Right lung (tissue), 5 donors: Measurements from ENCODE around the gene MAP3K9. TPM values are rescaled to one million over a fixed set of nuclear protein-coding genes. Genes with fewer than 3 reads are reported as not detected.

ENCODE experiments used
- DNase-seq, 2 donors: peaks; one replicate each; pipeline ENCODE4 v3.0.0-alpha.2; 2013
- polyA plus RNA-seq, 5 donors: library from polyadenylated mRNA; unstranded; fragments of 120-200 nt; gene quantifications; one replicate each; pipeline versions ENCODE4 v1.2.1 to v1.2.3, GENCODE V29; 2013; ENCODE audit warnings: inconsistent platforms in 1 of 5, low replicate concordance in 1 of 5; ENCODE audit not compliant: insufficient read length in 5 of 5, insufficient read depth in 1 of 5

MAP3K9 gene
- polyA plus RNA-seq, 5 donors: 3.6 to 5.4 (median 5.2) TPM

DNA sequence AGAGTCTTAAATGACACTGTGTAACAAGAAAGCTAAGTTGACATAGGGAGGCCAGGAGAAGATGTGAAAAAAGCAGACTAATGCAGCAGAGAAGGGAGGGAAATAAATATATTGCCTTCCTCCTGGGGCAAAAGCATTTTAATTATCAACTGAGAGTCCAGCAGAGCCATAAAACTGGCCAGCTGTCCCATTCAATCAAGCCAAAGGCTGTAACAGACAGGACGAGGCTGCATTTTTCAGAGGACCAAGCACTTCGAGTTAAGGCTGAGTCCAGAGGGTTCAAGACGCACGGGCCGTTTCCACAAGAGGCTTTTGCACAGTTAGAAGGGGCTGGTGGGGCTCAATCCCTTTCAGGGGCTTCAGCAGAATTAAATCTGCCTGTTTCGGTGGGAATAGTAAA lies 20.4 kb downstream of the MAP3K9 start:
- no peak for DNase-seq

DNA sequence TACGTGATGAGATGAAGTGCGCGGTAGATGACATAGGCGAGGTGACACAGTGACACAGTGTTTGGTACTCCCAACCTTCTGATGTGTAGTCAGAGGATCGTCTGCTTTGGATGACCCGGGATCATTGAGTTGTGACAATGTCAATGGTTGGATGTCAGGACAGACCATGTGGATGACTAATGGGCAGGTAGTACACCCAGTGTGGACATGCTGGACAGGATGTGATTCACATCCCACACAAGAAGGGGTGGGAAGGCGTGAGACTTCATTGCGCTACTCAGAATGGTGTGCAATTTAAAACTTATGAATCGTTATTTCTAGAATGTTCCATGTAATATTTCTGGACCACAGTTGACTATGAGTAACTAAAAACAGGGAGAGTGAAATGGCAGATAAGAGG lies 23.8 kb downstream of the MAP3K9 start:
- no peak for DNase-seq

DNA sequence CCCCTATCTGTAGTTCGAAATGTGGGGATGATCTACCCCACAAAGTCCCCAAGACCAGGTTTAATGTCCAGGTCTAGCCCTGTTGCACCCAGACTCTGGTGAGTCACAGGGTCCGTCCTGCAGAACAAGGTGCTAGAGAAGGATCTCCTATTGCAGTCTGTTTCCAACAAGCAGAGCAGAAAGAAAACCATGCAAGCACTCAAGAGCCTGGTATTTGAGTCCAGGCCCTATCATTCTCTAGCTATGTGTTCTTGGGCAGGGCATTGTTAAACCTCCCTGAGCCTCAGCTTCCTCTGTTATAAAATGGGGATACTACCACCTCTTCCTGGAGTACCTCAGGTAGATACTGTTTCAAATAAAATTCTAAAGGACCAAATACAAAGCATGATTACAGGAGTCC lies 24.4 kb downstream of the MAP3K9 start:
- DNase-seq: no peak

DNA sequence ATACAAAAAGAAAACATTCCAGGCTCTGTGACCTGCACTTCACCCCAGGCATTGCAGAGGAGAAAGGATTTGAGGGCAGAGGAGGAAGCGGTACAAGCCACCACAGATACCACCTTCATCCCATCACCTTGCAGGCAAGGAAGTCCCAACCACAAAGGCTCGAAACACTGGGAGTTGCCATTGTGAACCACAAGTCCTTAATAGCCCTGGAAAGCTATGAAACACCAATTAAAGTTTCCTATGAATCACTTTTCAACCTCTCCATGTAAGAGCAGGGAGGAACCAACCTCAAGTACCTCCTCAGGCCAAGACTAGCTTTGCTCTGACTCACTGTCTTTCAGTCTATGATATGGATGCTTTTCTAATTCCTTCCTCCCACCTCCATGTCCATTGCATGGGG lies 27.0 kb downstream of the MAP3K9 start:
- no peak for DNase-seq

DNA sequence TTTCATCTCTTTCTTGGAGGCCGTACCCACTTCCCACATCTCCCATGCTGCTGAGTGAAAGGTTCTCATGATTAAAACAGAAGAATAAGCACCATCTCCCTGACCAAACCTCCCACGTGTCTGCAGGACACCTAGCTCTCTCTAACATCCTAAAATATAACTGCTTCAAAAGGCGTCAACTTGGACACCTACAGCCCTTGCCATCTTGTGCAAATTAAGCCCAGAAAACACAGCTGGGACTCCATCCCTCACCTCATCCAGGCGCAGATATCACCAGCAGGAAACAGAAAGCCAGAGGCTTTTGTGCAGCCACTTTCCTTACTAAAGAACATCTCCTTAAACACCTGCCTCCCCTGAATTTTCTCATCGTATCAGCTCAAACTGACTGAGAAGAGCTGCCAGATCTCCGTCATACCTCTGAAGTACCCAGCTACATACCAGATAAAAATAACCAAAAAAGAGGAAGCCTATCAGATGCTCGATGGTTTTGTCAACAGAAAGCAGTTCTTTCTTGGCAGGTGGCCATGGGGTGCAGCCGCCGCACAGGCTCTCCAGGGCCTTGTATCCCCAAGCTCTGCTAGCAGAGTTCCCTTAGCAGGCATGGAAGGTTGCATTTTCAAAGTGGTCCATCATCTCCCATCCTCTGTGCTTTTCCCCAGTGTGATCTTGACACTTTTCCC lies 28.8 kb downstream of the MAP3K9 start:
- peak in 1 of 2 donors; percentile 13 for DNase-seq

DNA sequence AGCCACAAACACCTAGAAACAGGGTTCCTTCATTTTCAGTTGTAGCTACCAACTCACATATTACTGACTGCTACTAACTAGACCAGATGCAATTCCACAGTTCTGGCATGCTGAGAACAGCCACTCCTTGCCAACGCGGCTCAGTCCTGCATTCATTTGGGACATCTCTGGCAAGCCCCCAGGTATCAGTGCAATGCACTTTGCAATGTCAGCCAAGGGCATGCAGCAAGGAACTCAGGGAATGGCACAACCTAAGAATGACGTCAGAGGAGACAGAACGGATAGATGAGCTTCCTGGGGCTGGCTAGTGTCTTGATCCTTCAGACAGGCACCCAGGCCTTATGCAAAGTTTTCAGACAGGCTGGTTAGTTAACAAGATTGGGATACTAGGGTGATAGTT lies 29.6 kb downstream of the MAP3K9 start:
- no peak for DNase-seq

DNA sequence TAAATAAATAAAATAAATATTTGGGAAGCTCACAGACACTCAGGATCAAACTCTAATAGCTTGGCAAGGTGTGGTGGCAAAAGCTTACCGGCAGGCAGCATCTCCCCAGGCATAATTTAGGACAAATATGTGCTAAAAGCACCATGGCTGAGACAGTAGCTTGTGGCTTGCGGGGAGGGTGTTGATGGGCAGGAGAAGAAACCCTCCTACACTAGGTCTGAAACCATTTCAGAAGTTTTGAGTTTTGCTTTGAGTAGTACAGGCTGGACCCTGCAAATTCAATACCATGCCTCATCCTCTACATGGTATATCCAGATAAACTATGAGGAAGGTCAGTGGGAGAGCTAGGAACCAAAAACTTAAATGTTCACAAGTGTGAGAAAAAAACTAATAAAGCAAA lies 33.1 kb downstream of the MAP3K9 start:
- DNase-seq: no peak

DNA sequence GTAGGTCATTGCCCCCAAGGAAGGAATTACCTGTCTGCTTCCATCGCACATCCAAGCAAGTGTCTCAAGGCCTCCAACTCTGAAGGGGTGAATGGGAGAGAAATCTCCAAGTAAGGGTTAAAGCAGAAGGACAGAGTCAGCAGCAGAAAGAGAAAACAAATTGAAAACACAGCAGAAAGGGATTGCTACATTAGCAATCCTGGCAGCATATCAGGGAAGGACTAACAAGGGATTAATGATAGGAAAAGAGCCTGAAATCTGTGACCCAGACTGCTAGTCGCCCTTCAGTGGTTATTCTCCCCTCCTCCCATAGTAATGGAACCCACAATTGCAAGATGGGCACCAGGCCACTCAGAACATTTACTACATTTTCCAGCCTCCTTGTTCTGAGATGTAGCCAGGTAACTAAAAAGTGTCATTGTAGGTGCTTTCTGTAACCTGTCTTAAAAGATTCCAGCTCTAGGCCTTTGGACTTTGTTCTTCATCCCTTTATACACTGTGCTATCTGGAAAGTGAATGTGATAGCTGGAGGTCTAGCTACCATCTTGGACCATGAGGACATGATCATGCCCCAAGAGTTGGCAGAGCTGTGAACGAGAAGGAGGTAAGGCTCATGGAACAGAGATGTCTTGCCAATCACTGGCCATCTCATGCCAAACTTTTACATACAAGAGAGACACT lies 36.0 kb downstream of the MAP3K9 start:
- no peak for DNase-seq

DNA sequence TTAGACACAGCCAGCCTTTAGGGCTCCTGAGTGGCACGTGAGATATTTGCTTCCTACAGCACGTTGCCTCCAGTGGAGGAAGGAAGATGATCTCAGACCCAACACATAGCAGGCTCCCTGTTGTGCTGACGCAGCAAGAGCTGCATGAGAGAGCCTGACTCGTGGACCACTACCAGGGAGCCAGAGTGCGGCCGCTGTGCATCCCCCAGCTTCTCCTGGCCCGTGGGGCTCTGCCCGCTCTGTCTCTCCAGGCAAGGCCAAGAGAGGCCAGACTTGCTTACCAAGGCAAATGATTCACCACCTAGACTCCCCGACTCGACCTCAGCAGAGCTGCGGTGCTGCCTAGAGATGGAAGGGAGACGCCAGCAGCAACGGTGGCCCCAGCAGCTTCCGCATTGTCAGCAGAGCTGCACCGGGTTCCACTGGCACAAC lies 37.5 kb downstream of the MAP3K9 start:
- no peak for DNase-seq

DNA sequence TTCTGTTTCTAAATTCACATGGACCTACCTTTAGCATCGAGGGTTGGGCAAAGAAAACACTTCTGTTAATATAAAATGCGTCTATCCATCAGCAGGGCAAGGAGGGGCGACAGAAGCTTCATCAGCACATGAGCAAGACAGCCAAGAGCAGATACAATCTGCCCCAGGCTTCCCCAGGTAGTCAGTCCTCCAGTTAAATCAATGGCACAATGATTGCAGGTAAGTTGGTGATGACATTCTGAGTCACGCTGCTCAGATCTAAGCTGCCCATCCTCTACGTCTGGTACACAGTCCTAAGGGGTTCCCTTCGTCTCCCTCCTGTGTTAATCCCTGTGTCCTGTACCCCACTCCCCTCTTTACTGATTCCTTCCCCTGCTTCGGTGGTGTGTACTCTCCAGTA lies 38.8 kb downstream of the MAP3K9 start:
- DNase-seq: no peak

DNA sequence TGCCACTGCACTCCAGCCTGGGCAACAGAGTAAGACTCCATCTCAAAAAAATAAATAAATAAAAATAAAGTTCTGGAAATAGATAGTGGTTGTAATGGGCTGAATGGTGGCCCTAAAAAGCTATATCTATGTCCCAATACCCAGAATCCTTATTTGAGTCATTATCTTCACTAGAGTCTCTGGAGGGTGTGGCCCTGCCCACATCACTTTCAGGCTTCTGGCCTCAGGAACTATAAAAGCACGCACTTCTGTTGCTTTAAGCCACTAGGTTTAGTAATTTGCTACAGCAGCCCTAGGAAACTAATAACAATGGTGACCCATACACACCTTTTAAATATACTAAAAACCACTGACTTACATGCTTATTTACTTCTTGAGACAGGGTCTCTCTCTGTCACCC lies 49.9 kb downstream of the MAP3K9 start:
- no peak for DNase-seq

DNA sequence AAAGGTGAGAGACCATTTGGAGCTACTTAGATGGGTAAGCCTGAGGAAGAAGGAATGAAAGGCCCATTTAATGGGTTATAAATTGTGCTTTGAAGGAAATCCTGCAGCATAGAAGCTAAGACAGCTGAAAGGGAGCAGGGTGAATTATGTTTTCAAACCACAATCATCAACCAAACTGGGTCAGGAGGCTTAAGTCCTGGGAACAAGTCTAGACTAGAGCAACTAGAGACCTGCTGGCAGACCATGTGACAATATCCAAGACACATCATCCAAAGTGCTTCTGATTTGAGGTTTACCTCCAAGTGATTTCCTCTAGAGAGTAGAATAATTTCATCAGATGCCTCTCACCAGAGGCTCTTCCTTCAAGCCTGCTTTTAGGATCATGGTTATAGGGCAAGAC lies 53.7 kb downstream of the MAP3K9 start:
- no peak for DNase-seq

DNA sequence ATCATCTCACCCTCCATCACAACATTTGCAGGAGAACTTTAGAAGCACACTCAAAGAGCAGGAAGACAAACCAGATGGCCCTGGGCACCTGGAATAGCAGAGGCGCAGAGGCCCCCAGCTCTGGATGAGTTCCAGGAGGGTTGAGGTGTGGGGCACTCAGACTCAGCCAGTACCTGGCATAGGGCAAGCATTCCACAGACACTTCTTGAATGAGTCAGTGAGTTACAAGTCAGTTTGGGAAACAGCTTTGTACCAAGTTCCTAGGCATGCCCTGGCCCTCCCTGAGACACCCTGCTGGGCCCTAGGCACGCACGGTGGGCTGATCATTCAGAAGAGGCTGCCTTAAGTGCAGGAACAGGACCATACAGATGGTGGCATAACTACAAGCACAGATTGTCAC lies 54.3 kb downstream of the MAP3K9 start:
- DNase-seq: peak; percentile 23 to 37

DNA sequence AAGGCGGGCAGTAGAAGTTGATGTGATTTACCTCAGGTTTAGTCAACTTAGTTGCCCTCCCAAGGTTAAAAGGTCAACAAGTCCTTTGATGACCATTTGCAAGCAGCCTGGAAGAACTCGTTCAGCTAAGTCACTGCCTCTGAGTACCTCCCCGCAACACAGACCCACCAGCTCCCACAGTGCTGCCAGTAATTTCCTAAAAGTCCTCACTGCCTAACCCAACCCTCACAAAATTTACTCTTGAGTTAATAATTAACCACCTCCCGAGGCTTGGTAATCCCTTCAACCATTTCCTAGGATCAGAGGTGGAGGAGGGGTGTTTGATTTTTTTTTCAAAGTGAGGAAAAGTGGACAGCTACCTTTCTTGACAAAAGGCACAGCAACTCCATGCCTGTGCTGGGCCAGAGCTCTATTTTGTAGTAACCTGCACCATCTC lies 55.8 kb downstream of the MAP3K9 start:
- DNase-seq: peak; percentile 48 to 51

DNA sequence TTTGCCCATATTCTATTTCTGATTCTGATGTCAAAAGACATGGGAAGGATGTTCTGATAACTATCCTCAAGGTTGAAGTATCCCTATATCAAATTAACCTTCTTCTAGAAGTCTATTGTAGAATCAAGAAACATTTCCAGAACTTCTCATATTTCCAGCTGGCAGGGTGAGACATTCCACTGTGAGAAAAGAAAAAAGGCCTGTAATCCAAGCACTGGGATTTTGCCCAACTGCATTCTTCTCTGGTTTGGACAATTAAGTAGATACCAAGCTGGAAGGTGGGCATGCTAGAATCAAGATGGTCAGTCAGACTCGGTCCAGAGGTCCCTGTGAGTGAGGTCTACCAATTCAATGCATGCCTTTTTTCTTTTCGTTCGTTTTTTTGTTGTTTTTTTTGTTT lies 60.9 kb downstream of the MAP3K9 start:
- DNase-seq: no peak

DNA sequence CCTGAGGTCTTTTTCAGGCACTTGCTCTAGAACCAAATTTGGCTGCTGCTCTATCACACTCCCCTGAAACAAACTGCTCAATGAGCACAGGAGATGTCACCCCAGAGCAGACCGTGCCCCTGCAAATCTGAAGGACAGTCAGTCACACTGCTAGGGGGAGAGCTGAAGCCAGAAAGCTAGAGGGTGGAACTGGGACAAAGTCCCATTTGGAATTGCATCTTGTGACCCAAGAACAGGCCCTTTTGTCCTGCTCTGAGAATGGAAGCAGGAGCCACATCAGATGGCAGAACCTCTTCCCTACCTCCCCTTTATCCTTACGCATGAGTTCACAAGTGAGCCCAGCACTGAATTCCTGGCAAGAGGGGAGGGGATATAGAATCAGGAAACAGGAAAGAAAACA lies 64.7 kb downstream of the MAP3K9 start:
- DNase-seq: no peak

DNA sequence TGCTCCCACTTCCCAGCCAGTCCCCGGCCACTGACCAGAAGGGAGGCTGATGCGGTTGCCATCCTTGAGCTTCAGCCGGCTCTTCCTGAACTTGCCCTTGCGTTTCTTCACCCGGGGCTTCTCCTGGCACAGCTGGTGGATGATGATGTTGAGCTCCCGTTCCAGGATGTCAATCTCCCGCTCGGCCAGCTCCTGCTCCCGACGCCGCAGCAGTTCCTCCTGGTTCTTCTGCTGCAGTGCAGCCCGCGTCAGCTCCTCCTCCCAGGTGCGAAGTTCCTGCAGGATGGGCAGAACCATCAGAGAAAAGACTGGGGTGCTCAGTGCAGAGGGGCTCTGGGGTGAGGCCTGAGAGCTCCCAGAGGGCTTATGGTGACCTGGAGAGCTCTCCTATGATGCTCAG lies 67.0 kb downstream of the MAP3K9 start:
- DNase-seq: no peak

DNA sequence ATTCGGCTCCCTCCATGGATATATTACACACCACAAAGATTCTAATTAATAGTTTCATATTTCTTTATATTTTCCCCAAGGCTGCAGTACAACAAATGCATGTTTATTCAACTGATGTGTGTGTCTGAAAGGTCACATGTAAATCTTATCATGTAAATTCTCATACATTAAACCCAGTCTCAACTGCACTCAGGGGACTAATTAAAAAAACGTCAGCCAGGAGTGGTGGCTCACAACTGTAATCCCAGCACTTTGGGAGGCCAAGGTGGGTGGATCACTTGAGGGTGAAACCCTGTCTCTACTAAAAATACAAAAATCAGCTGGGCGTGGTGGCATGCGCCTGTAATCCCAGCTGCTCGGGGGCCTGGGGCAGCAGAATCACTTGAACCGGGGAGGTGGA lies 67.8 kb downstream of the MAP3K9 start:
- no peak for DNase-seq

DNA sequence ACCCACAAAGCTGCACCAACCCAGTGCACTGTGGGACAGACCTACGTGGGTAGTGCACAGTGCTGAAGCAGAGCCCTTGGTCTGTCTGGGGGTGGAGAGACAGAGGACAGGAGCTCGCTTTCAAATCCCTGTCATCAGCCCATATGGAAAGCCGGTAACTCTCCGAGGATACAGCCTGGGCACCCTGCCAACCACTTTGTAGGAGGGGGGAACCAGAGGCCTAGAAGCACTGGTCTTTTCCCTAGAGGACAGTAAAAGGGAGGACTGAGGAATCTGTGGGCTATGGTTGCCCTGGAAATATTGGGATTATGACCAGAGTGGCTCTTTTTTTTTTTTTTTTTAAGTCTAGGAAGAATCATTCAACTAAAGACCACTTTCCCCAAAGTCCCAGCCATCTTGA lies 74.3 kb downstream of the MAP3K9 start:
- no peak for DNase-seq

DNA sequence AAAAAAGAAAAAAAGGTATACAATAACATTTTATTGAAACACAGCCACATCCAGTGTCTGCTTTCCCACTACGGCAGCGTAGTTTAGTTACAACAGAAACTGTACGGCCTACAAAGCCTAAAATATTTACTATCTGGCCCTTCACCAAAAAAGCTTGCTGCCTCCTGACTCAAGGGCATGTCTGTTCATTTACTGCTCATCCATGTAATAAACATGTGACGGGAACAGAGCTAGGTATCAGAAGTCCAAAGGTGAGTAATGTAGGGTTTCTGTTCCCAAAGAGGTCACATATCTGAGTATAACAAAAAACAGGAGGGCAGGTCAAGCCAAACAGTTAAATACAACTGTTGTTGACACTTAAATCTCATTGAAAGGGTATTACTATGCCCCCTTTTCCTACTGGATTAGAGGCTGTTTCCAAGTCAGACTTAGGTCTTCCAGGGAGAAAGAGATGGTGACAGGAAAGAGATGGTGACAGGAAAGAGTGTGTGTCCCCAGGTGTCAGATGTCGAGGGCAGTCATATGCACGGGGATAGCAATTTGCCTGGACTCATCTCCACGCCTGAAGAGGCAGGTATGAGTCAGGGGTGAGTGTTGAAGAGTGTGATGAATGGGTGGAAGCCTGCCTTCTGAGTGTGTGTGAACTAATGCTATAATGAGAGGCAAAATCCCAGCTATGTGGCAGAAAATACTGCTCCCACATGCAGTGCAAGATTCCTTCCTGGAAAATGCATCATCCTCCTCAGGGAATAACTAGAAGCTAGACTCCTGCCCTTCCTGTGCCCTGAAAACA lies 77.7 kb downstream of the MAP3K9 start:
- no peak for DNase-seq

DNA sequence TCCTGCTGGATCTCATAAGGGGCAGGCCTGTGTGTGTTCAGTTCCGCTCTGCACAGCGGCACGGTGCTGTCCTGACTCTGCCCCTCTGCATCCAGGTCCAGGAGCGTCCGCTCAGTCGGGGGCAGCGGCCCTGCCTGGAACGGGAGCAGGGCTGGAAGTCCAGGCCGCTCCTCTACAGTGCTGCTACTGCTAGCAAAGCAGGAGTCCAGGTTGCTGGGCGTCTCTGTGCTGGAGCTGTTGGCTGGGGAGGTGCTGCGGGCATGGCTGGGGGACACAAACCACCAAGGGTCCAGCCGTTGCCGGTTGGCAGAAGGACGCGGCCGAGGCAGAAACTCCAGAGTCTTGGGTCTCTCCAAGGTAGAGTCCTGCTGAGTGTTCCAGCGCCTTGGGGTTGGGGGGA lies 78.9 kb downstream of the MAP3K9 start:
- DNase-seq: no peak

DNA sequence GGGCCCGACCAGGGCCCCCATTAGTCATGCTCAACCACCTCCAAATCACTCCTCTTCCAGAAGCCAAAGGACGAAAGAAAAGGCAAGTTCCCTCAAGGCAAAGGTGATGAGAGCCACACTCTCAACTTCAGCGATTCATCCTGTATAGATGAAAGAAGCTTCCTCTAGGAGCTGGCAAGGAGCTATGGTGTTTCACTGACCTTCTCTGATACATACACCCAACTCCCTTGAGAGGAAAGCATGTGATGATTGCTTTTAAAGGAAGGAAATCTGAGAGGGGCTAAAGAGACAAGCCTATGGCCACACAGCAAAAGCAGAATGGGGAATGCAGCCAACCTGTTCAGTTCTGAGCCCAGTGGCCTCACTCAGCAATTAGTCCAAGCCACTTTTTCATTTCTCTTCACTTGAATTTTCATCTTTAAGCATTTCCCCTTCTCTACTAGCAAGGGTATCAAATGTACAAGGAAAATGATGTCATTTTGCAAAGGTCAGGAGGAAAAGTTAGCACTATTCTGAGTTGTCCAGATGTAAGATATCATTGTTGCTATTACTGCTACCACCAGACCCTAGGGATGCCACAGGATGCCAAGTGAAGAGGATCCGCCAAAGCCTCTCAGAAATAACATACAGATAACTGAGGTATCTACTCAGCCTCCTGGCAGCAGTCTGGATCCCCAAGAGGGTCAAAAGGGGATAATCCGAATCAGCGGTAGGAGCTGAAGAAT lies 82.5 kb downstream of the MAP3K9 start:
- no peak for DNase-seq
